Epithelial cell of esophagus (primary cell): Measurements from ENCODE around the gene KRTAP5-4.
"Not testable (repeated sequence)": the region's sequence is repeated elsewhere in the genome, so short reads cannot be mapped to it uniquely, and the experiment has no call there.

ENCODE experiments used
- DNase-seq: peaks from one replicate; pipeline ENCODE4 v3.0.0; 2010; ENCODE audit warnings: low read depth
- H3K4me3 ChIP-seq: 2 replicates; pipeline ENCODE4 v1.5.1; 2011; ENCODE audit warnings: mild to moderate bottlenecking, low read length, control low read depth
- TF ChIP-seq, protein P1 (sequence below): IDR thresholded peaks from 2 replicates; pipeline ENCODE4 v1.5.1; 2011; ENCODE audit warnings: low read depth, mild to moderate bottlenecking, low read length, control low read depth, inconsistent platforms; ENCODE audit not compliant: insufficient read depth; ENCODE audit errors: missing control alignments

KRTAP5-4 gene

GRCh38 chr11:1623716-1624115 is 1.8 kb upstream of the KRTAP5-4 start:
- no peak overlapping the region for H3K4me3 ChIP-seq
- no peak for DNase-seq
- TF ChIP-seq, protein P1, sequence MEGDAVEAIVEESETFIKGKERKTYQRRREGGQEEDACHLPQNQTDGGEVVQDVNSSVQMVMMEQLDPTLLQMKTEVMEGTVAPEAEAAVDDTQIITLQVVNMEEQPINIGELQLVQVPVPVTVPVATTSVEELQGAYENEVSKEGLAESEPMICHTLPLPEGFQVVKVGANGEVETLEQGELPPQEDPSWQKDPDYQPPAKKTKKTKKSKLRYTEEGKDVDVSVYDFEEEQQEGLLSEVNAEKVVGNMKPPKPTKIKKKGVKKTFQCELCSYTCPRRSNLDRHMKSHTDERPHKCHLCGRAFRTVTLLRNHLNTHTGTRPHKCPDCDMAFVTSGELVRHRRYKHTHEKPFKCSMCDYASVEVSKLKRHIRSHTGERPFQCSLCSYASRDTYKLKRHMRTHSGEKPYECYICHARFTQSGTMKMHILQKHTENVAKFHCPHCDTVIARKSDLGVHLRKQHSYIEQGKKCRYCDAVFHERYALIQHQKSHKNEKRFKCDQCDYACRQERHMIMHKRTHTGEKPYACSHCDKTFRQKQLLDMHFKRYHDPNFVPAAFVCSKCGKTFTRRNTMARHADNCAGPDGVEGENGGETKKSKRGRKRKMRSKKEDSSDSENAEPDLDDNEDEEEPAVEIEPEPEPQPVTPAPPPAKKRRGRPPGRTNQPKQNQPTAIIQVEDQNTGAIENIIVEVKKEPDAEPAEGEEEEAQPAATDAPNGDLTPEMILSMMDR = no peak

- DNase-seq = no peak
- TF ChIP-seq, protein P1 = no peak
- H3K4me3 ChIP-seq = no peak overlapping the region
Measured at GRCh38 chr11:1619449-1619848, 2.5 kb downstream of the KRTAP5-4 start.

DNA sequence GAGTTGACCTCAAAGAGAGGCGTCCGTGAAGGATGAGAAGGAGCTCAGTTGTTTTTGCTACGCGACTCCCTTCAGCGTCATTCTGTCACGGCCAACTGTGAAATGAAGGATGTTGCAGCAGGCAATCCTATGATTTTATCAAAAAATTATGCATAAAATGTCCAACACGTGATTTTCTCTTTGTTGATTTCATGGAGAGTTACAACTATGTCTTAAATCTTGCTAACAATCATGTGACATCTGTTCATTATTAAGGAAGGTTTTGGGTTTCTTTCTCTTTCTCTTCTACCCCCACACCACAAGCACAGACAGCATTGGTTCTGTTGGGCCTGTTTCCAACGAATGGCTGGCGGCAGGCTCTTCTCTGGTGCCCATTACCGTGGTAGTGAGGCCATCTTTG is 3.7 kb downstream of the KRTAP5-4 start:
- TF ChIP-seq, protein P1 = no peak
- H3K4me3 ChIP-seq = no peak overlapping the region
- no peak for DNase-seq

DNA sequence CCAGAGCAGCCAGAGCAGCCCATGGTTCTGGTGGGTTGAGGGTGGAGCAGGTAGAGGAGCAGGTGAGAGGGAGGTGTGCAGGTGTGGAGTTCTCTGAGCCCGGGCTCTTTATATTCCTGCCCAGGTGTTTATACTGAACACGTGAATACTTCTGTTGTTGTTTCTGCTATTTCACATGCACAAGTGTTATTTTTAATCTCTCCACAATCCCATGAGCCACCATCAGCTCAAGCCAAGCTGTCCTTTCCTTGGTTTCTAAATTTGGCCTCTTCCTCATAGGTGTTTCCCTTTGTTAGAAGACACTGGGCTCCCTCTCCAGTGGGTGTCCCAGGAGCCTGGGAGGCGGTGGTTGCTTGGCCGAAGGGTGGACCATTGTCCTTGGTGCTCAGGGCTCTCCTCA is 13.6 kb downstream of the KRTAP5-4 start, which contains the start of gene KRTAP5-3:
KRTAP5-3 (minus strand) TSS at position 101 of the 400 bp plus-strand sequence; CDS start at position 23, 78 bp downstream.
- H3K4me3 ChIP-seq = no peak within 1 kb of the TSS
- no peak for DNase-seq
- TF ChIP-seq, protein P1 = no peak

DNA sequence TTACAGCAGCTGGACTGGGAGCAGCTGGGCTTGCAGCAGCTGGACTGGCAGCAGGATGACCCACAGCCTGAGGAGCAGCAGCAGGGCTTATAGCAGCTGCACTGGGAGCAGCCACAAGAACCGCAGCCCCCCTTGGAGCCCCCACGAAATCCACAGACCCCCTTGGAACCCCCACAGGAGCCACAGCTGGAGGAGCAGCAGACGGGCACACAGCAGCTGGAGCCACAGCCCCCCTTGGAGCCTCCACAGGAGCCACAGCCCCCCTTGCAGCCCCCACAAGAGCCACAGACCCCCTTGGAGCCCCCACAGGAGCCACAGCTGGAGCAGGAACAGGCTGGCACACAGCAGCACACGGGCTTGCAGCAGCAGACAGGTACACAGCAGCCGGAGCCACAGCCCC is 14.0 kb downstream of the KRTAP5-4 start:
- DNase-seq, H3K4me3 ChIP-seq: not testable (repeated sequence)

DNA sequence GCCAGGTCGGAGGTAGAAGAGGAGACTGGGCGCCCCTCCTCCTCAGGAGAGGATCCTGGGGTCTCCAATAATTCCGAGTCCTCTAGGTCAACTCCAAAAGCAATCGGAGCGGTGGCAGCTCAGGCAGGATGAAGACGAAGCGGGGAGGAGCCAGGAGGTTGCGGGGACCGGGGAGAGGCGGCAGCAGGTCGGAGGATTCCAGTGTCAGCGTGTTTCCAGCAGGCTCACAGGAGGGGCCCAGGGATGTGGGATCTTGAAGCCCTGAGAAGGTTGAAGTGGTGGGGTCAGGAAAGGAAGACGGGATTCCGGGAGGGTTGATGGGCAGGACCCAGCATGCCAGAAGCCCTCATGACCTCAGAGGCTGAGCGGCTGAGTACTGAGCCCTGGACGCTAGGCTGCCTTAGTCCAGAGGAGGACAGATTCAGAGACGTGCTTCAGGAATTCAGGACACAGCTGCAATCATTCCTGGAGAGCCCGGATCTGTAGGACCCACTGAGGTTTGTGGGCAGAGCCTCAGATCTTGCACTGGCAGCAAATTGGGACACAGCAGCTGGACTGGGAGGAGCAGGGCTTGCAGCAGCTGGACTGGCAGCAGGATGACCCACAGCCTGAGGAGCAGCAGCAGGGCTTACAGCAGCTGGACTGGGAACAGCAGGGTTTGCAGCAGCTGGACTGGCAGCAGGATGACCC is 14.6 kb downstream of the KRTAP5-4 start:
- not testable (repeated sequence) for H3K4me3 ChIP-seq, DNase-seq

GRCh38 chr11:1605923-1606322 is 16.0 kb downstream of the KRTAP5-4 start:
- not testable (repeated sequence) for DNase-seq, H3K4me3 ChIP-seq

DNA sequence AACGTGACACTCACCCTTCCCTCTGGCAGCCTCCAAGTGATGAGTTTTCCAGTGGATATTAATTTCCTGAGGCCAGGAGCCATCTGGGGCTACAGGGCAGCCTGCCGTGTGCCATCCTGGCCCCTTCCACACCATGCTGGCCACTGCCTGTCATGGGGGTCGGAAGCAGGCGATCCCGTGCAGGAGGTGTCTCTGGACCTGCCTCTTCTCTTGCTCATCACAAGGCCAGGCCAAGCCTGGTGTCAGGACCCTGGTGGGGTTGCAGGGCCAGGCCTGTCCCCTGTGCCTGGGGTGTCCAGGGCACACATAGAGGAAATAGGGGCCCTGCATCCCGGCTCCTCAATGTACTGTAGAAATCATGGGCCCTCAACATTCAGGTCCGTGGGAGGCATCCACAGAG is 17.2 kb downstream of the KRTAP5-4 start:
- no peak overlapping the region for H3K4me3 ChIP-seq
- TF ChIP-seq, protein P1 = no peak
- DNase-seq = no peak
